KMS-11 (cell line): ENCODE results near the gene THOP1.

Experiments
- H2AFZ ChIP-seq: fragments of 200-600 bp; sonication (generic); 2 replicates; pipeline ENCODE4 v1.6.1; 2016; ENCODE audit warnings: antibody characterized with exemption, mixed run types, low read depth
- H3K27ac ChIP-seq: fragments of 200-600 bp; sonication (generic); 2 replicates; pipeline ENCODE4 v1.6.1; 2016; ENCODE audit warnings: mild to moderate bottlenecking, mixed run types
- H3K27me3 ChIP-seq: fragments of 200-600 bp; sonication (generic); 2 replicates; pipeline ENCODE4 v1.6.1; 2017; ENCODE audit warnings: mild to moderate bottlenecking, low read depth, mixed run types, moderate library complexity; ENCODE audit not compliant: insufficient read depth
- H3K36me3 ChIP-seq: fragments of 200-600 bp; sonication (generic); 2 replicates; pipeline ENCODE4 v1.6.1; 2017; ENCODE audit warnings: mild to moderate bottlenecking, mixed run types; ENCODE audit not compliant: insufficient read depth
- H3K4me1 ChIP-seq: fragments of 200-600 bp; sonication (generic); 2 replicates; pipeline ENCODE4 v1.6.1; 2016; ENCODE audit warnings: mild to moderate bottlenecking, low read depth, mixed run types; ENCODE audit not compliant: poor library complexity, severe bottlenecking
- H3K4me2 ChIP-seq: fragments of 200-600 bp; sonication (generic); 2 replicates; pipeline ENCODE4 v1.7.0; 2016; ENCODE audit warnings: mild to moderate bottlenecking, mixed run types
- H3K4me3 ChIP-seq: fragments of 200-600 bp; sonication (generic); IDR thresholded peaks from 2 replicates; pipeline ENCODE4 v1.6.1; 2017; ENCODE audit warnings: low read depth, low read length, mixed read lengths; ENCODE audit not compliant: insufficient read depth
- H3K79me2 ChIP-seq: fragments of 200-600 bp; sonication (generic); 2 replicates; pipeline ENCODE4 v1.6.1; 2016; ENCODE audit warnings: low read depth, mixed run types; ENCODE audit not compliant: insufficient read depth
- H3K9ac ChIP-seq: fragments of 200-600 bp; sonication (generic); 2 replicates; pipeline ENCODE4 v1.6.1; 2016; ENCODE audit warnings: mild to moderate bottlenecking, mixed run types
- H4K20me1 ChIP-seq: fragments of 200-600 bp; sonication (generic); 2 replicates; pipeline ENCODE4 v1.6.1; 2016; ENCODE audit warnings: mild to moderate bottlenecking, mixed run types; ENCODE audit not compliant: insufficient read depth
- TF ChIP-seq, protein P1 (sequence below): fragments of 200-600 bp; sonication (generic); conservative IDR thresholded peaks from 2 replicates; pipeline ENCODE4 v1.6.1; 2017; ENCODE audit warnings: low read depth, mild to moderate bottlenecking, antibody characterized with exemption, low read length, moderate library complexity, mixed read lengths

THOP1 gene

DNA sequence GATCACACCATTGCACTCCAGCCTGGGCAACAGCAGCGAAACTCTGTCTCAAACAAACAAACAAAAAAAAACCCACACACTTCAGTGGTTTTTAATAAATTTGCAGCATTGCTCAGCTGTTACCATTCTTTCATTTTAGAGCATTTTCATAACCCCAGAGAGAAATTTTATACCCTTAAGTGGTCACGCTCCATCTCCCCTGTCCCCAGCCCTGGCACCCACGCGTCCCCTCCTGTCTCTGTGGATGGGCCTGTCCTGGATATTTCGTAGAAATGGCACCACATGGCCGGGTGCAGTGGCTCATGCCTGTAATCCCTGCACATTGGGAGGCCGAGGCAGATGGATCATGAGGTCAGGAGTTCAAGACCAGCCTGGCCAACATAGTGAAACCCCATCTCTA lies 7.8 kb downstream of the THOP1 start:
- Histone ChIP-seq H3K27ac (no peak overlapping the region), H3K4me2 (no peak overlapping the region), H2AFZ (no peak overlapping the region), H4K20me1 (no peaks in the 10 kb centered on the region), H3K4me1 (no peaks in the 10 kb centered on the region), H3K79me2 (peaks cover 4% of the 10 kb centered on the region; the same call in 1 of the 2 replicates), H3K9ac (no peak overlapping the region), H3K27me3 (no peaks in the 10 kb centered on the region), H3K4me3 (no peak overlapping the region), H3K36me3 (no peaks in the 10 kb centered on the region)
- TF ChIP-seq, protein P1, sequence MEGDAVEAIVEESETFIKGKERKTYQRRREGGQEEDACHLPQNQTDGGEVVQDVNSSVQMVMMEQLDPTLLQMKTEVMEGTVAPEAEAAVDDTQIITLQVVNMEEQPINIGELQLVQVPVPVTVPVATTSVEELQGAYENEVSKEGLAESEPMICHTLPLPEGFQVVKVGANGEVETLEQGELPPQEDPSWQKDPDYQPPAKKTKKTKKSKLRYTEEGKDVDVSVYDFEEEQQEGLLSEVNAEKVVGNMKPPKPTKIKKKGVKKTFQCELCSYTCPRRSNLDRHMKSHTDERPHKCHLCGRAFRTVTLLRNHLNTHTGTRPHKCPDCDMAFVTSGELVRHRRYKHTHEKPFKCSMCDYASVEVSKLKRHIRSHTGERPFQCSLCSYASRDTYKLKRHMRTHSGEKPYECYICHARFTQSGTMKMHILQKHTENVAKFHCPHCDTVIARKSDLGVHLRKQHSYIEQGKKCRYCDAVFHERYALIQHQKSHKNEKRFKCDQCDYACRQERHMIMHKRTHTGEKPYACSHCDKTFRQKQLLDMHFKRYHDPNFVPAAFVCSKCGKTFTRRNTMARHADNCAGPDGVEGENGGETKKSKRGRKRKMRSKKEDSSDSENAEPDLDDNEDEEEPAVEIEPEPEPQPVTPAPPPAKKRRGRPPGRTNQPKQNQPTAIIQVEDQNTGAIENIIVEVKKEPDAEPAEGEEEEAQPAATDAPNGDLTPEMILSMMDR = no peak

DNA sequence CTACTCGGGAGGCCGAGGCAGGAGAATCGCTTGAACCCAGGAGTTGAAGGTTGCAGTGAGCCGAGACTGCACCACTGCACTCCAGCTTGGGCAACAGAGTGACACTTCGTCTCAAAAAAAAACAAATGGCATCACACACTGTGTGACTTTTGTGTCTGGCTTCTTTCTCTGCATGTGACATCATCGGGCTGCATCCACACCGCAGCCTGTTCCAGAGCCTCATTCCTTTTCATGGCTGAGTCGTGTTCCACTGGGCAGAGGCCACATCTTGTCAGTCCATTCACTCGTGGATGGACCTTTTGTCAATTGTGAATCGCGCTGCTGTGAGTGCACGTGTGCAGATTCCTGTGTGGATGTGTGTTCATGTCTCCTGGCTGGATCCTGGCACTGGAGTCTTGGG lies 8.3 kb downstream of the THOP1 start:
- no peak overlapping the region for H2AFZ ChIP-seq
- no peaks in the 10 kb centered on the region for H3K79me2 ChIP-seq
- no peak overlapping the region for H3K9ac ChIP-seq
- no peaks in the 10 kb centered on the region for H3K4me1 ChIP-seq
- TF ChIP-seq, protein P1 = no peak
- no peak overlapping the region for H3K4me3 ChIP-seq
- no peaks in the 10 kb centered on the region for H4K20me1 ChIP-seq
- no peak overlapping the region for H3K4me2 ChIP-seq
- H3K36me3 ChIP-seq = no peaks in the 10 kb centered on the region
- no peaks in the 10 kb centered on the region for H3K27me3 ChIP-seq
- H3K27ac ChIP-seq = no peak overlapping the region

DNA sequence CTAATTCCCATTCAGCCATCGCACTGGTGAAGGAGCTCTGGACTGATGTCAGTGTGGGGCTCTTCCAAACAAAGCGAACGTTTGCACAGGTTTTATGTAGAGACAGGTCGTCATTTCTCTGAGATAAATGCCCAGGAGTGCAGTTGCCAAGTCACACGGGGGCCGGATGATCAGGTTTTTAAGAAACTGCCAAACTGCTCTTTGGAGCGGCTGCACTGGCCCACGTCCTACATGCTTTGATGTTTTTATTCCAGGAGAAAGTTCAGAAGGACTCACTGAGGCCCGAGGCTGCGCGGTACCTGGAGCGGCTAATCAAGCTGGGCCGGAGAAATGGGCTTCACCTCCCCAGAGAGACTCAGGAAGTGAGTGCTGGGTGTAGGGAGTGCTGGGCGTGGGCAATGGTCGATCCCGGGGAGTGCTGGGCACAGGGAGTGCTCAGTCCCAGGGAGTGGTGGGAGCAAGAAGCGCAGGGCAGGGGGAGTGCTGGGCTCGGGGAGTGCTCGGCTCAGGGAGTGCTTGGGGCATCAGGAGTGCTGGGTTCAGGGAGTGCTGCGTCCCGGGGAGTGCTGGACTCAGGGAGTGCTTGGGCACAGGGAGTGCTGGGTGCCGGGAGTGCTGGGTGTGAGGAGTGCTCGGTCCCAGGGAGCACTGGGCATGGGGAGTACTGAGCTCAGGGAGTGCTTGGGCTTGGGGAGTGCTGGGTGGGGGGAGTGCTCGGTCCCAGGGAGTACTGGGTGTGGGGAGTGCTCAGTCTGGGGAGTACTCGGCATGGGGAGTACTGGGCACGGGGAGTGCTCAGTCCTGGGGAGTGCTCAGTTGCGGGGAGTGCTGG lies 10.7 kb downstream of the THOP1 start:
- no peaks in the 10 kb centered on the region for H3K4me1 ChIP-seq
- no peaks in the 10 kb centered on the region for H3K79me2 ChIP-seq
- H3K36me3 ChIP-seq = peaks cover 3% of the 10 kb centered on the region; the same call in 1 of the 2 replicates
- no peaks in the 10 kb centered on the region for H3K27me3 ChIP-seq
- H3K4me2 ChIP-seq = no peak overlapping the region
- H3K4me3 ChIP-seq = no peak overlapping the region
- no peak overlapping the region for H3K27ac ChIP-seq
- no peak overlapping the region for H3K9ac ChIP-seq
- H2AFZ ChIP-seq = no peak overlapping the region
- H4K20me1 ChIP-seq = no peaks in the 10 kb centered on the region
- TF ChIP-seq, protein P1 = no peak

DNA sequence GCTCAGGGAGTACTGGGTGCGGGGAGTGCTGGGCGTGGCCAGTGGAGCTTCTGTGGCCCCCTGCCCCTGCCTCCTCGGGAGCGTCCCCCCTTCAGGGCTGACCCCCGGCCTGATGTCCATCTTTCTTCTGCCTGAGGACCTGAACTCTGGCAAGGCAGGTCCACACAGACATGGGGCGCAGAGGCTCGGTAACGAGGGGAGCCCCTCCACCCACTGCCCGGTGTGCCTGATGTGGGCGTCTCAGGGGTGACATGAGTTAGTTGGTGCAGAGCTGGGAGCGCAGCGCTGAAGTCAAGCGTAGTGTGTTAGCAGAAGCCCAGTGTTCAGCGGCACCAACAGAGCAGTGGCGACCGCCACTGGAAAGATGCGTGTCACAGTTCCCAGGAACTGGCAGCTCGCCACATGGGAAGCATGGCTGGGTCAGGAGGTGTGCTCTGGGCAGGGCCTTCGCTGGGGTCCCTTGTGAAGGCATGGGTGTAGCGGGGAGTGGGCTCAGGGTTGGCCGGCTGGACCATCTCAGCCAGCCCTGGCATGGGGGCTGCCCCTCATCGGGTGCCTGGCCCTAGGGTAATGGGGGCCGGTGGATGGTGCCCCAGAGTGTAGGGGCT lies 11.5 kb downstream of the THOP1 start:
- TF ChIP-seq, protein P1 = no peak
- Histone ChIP-seq H3K27ac (no peak overlapping the region), H3K4me1 (no peaks in the 10 kb centered on the region), H3K4me3 (no peak overlapping the region), H3K4me2 (no peak overlapping the region), H4K20me1 (no peaks in the 10 kb centered on the region), H2AFZ (no peak overlapping the region), H3K79me2 (no peaks in the 10 kb centered on the region), H3K36me3 (peaks cover 3% of the 10 kb centered on the region; the same call in 1 of the 2 replicates), H3K27me3 (no peaks in the 10 kb centered on the region), H3K9ac (no peak overlapping the region)
